ENCODE measurements around the gene AFMID.

The AFMID gene

DNA sequence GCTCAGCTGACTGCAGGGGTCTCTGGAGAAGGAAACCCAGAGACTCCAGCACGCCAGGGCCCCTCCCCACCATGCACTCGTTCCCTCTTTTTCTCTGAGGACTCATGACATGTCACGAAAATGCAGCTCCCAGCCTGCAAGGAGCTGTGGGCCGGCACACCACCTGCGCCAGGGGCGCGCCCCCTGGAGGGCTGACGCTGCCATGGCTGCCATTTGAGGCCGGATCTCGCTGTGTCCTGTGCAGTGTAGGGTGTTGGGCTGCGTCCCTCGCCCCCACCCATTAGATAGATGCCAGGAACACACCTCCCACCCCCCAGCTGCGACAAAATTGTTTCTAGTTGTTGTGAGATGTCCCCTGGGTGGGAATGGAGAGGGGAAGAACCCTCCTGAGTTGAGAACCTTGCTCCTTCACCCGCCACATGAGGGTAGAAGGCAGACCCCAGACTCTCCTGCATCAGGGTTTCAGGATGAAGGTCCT, 10.6 kb upstream of the AFMID start:
- no peak for DNase-seq (ENCODE audit: insufficient read length, low spot score)
- FAIRE-seq, result no peak

DNA sequence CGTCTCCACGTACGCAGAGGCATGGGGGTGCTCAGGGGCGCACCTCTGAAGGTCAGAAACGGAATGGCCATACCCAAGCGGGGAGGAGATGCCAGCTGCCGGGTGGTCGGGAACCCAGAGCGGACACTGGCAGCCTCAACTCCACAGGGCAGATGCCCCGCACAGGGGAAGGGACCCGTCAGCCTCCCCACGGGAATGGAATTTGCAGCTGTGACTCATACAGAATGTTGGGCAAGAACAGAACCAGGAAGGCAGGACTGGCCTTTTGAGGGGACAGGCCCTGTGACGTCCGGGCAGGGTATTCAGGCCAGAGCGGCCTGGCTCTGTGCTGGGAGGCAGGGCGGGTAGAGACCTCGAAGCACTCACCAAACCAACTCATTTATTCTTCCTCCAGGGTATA, 7.8 kb upstream of the AFMID start:
- DNase-seq (ENCODE audit: insufficient read length, low spot score) (no peak), FAIRE-seq (no peak)

DNA sequence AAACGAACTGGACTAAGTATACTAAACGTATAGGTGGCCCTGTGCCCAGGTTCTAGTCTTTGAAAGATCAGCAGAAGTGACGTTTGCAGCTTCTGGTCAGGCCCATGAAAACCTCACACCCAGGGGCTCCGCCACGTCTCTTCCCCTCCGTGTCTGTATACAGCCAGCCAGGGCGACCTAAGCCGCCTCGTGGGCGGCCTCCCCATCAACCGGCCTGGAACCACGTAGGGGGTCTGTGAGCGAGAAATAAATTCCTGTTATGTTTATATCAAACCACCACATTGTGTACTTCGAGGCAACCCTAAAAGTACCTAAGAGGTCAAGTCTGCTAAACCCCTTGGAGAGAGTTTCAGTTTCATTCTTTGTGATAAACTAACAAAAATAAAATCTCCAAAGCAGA, 7.1 kb upstream of the AFMID start:
- DNase-seq (ENCODE audit: insufficient read length, low spot score), result no peak
- FAIRE-seq, result no peak

GRCh38 chr17:78180508-78180907, 6.7 kb upstream of the AFMID start:
- no peak for DNase-seq (ENCODE audit: insufficient read length, low spot score)
- no peak for FAIRE-seq

DNA sequence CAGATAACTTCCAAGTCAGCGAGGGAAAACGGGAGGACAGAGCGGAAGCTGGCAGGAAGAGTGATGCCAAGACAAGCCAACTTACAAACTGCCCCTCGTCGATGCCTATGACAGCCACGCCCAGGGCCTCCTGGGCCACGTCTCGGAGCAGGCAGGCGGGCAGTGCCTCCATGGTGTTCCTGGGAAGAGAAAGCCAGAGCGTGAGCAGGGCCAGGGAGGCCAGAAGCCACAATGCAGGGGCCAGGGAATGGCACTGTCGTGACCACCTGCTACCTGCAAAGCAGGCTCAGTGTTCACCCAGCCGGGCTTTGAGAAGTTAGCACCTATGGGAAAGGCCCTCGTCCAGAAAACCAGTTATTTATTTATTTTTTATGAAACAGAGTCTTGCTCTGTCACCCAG, 4.7 kb upstream of the AFMID start:
- DNase-seq (ENCODE audit: insufficient read length, low spot score), result no peak
- no peak for FAIRE-seq

GRCh38 chr17:78183916-78184315, 3.2 kb upstream of the AFMID start:
- DNase-seq (ENCODE audit: insufficient read length, low spot score), result no peak
- no peak for FAIRE-seq

DNA sequence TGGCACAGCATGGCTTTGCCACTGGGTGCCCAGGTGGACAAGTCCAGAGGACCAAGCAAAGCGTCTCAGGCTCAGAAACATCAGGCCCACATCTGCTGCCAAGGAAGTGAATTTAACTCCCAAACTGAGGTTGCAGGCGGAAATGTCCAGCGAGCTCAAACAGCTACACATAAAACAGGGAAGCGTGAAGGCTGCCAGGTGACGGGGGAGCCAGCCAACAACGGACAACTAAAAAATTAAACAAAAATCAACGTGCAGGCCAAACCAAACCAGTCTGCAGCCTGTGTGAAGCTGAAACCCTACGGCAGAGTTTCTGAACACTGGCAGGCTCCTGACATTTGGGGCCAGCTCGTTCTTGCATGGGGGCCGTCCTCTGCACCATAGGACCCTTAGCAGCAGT, 2.8 kb upstream of the AFMID start:
- DNase-seq (ENCODE audit: insufficient read length, low spot score) (no peak), FAIRE-seq (no peak)

DNA sequence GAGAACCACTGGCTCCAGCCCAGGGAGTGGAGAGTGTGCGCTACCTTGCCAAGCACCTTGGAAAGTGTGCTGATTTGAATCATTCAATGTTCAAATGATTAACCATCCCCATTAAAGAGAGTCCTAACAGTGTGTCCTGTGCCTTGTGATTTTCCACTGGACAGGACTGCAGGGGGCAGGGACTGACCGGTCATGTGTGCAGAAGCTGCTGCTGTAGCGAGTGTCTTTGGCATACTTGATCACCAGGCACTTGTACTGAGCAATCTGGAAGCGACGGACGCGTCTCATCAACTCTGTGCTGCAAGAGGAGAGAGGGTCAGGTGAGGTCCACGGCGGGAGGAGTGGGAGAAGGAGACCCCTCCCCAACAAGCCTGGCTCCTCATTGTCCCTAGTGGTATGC, 2.3 kb upstream of the AFMID start:
- DNase-seq (ENCODE audit: insufficient read length, low spot score), result no peak
- no peak for FAIRE-seq

DNA sequence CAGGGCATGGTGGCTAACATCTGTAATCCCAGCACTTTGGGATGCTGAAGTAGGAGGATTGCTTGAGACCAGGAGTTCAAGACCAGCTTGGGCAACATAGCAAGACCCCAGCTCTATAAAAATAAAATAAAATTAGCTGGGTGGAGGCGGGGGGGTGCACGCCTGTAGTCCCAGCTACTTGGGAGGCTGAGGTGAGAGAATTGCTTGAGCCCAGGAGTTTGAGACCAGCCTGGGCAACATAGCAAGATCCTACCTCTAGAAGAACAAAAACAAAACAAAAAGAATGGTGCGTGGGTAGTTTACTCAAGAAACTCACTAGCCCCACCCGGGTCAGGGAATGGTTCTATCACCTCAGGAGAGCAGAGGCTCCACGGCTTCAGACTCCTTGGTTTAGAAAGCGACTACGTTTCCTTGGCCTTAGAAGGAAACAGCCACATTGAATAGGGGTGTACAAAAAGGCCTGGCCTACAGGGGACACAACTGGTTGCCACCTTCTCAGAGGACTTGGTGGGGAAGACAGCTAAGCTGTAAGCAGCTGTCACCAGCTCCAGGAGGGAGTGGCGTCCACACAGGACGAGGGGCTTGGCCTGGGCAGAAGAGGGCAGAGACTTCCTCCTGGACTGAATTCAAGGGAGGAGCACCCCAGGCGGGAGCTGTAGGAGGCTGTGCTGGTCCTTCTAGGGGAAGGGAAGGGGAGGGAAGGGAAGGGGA, 1.0 kb upstream of the AFMID start:
- FAIRE-seq (peak; percentile 26), DNase-seq (ENCODE audit: insufficient read length, low spot score) (peak; percentile 75)

- FAIRE-seq, result no peak
These were observed 9.6 kb downstream of the AFMID start for GRCh38 chr17:78196716-78197115.

GRCh38 chr17:78197147-78197832, 10.1 kb downstream of the AFMID start:
- no peak for DNase-seq (ENCODE audit: insufficient read length, low spot score)
- no peak for FAIRE-seq

More at GRCh38 chr17:78196716-78197115, 9.6 kb downstream of the AFMID start:
- DNase-seq (ENCODE audit: insufficient read length, low spot score), result no peak

- no peak for DNase-seq (ENCODE audit: insufficient read length, low spot score)
- no peak for FAIRE-seq
These were observed 13.3 kb downstream of the AFMID start for GRCh38 chr17:78200451-78200850.

- DNase-seq (ENCODE audit: insufficient read length, low spot score) (no peak), FAIRE-seq (no peak)
These were observed 15.5 kb downstream of the AFMID start for GRCh38 chr17:78202666-78203065.

DNA sequence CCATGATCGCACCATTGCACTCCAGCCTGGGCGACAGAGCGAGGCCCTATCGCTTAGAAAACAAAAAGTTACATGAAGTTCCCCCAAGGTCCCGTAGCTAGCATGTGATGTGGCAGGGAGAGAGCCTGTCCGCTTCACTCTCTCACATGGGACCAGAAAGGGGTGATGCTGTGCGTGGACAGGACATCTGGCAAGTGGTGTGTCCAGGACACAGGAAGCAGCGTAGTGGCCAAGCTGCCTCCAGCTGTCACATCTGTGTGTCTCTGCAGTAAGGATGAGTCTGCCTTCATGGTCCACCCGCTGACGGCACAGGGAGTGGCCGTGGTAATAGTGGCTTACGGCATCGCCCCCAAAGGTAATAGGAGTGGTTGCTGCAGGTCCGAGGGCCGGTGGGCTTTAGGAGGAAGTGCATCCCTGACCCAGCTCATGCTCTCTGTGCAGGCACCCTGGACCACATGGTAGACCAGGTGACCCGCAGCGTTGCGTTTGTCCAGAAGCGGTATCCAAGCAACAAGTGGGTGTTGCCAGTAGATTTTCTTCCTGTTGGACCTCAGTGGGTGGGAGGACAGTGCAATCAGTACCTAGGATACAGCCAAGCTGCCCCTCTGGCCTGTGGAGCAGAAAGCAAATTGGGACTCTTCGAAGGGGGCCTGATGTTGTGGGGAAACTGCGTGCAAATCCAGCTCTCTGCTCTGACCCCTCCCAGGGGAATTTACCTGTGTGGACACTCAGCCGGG, 17.4 kb downstream of the AFMID start:
- FAIRE-seq, result peak; percentile 74

GRCh38 chr17:78205124-78205775, 18.1 kb downstream of the AFMID start:
- DNase-seq (ENCODE audit: insufficient read length, low spot score), result no peak
- no peak for FAIRE-seq

More for the DNA sequence above, 17.4 kb downstream of the AFMID start:
- DNase-seq (ENCODE audit: insufficient read length, low spot score), result no peak

DNA sequence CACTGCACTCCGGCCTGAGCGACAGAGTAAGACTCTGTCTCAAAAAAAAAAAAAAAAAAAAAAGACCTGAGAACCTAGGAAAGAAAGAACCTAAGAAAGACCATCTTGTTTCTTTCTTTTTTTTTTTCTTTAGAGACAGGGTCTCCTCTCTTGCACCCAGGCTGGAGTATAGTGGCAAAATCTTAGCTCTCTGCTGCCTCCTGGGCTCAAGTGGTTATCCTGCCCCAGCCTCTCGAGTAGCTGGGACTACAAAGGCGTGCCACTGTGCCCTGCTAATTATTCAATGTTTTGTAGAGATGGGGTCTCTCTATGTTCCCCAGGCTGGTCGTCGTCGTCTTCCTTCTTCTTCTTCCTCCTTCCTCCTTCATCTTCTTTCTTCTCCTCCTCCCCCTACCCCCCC, 19.1 kb downstream of the AFMID start:
- no peak for FAIRE-seq
- DNase-seq (ENCODE audit: insufficient read length, low spot score), result no peak

DNA sequence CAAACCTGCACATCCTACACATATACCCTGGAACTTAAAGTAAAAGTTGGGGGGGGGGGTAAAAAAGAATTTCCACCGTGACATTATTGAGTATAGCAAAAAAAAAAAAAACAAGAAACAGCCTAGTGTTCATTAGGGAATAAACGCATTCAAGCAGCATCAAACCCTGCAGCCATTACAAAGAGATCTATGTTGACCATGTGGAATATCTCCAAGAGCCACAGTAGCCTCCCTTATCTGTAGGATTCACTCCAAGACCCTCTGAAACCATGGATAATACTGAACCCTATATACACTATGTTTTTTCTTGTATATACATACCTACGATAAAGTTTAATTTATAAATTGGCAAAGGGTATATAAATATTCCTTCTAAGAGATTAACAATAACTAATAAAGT, 21.3 kb downstream of the AFMID start:
- DNase-seq (ENCODE audit: insufficient read length, low spot score) (no peak), FAIRE-seq (no peak)

GRCh38 chr17:78210111-78210510, 22.9 kb downstream of the AFMID start:
- FAIRE-seq (no peak), DNase-seq (ENCODE audit: insufficient read length, low spot score) (no peak)

GRCh38 chr17:78211032-78211431, 23.9 kb downstream of the AFMID start:
- no peak for DNase-seq (ENCODE audit: insufficient read length, low spot score)
- no peak for FAIRE-seq

DNA sequence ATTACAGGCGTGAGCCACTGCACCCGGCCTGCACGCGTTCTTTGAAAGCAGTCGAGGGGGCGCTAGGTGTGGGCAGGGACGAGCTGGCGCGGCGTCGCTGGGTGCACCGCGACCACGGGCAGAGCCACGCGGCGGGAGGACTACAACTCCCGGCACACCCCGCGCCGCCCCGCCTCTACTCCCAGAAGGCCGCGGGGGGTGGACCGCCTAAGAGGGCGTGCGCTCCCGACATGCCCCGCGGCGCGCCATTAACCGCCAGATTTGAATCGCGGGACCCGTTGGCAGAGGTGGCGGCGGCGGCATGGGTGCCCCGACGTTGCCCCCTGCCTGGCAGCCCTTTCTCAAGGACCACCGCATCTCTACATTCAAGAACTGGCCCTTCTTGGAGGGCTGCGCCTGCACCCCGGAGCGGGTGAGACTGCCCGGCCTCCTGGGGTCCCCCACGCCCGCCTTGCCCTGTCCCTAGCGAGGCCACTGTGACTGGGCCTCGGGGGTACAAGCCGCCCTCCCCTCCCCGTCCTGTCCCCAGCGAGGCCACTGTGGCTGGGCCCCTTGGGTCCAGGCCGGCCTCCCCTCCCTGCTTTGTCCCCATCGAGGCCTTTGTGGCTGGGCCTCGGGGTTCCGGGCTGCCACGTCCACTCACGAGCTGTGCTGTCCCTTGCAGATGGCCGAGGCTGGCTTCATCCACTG, 27.0 kb downstream of the AFMID start, which contains the start of gene BIRC5:
TSS of gene BIRC5 (plus strand) at position 238 of the 690 bp plus-strand sequence. CDS start at position 302, 64 bp downstream.
- peak; percentile 60 for FAIRE-seq
- DNase-seq (ENCODE audit: insufficient read length, low spot score), result peak; percentile 93

Measured in HTR-8/SVneo (cell line).